Measurements from ENCODE around the gene COL11A2.
"Not testable (repeated sequence)": the region's sequence is repeated elsewhere in the genome, so short reads cannot be mapped to it uniquely, and the experiment has no call there.

Gene COL11A2

GRCh38 chr6:33150560-33150959 lies 41.7 kb downstream of the COL11A2 start:
- not testable (repeated sequence) for H3K9me3 ChIP-seq (ENCODE audit: control insufficient read depth, insufficient read depth, low read length); H3K36me3 ChIP-seq (ENCODE audit: control insufficient read depth, insufficient read depth, low read length); H3K4me3 ChIP-seq (ENCODE audit: low read depth, low read length); H3K4me1 ChIP-seq (ENCODE audit: control insufficient read depth, insufficient read depth, low read length); H3K27me3 ChIP-seq (ENCODE audit: control insufficient read depth, insufficient read depth, low read length); H3K9ac ChIP-seq (ENCODE audit: low read depth, low read length)

- no peaks in the 10 kb centered on the region for H3K27me3 ChIP-seq (ENCODE audit: control insufficient read depth, insufficient read depth, low read length)
- H3K9ac ChIP-seq (ENCODE audit: low read depth, low read length), result no peak overlapping the region
Observed at GRCh38 chr6:33147807-33148666, 44.2 kb downstream of the COL11A2 start.

GRCh38 chr6:33144373-33144772 lies 47.9 kb downstream of the COL11A2 start:
- H3K4me3 ChIP-seq (ENCODE audit: low read depth, low read length), result no peak overlapping the region
- H3K36me3 ChIP-seq (ENCODE audit: control insufficient read depth, insufficient read depth, low read length), result no peaks in the 10 kb centered on the region
- H3K4me1 ChIP-seq (ENCODE audit: control insufficient read depth, insufficient read depth, low read length), result peaks cover 5% of the 10 kb centered on the region
- no peaks in the 10 kb centered on the region for H3K27me3 ChIP-seq (ENCODE audit: control insufficient read depth, insufficient read depth, low read length)
- H3K9ac ChIP-seq (ENCODE audit: low read depth, low read length), result no peak overlapping the region
- no peaks in the 10 kb centered on the region for H3K9me3 ChIP-seq (ENCODE audit: control insufficient read depth, insufficient read depth, low read length)

More at GRCh38 chr6:33147807-33148666, 44.2 kb downstream of the COL11A2 start:
- Histone ChIP-seq H3K36me3 (ENCODE audit: control insufficient read depth, insufficient read depth, low read length) (no peaks in the 10 kb centered on the region), H3K4me3 (ENCODE audit: low read depth, low read length) (no peak overlapping the region), H3K4me1 (ENCODE audit: control insufficient read depth, insufficient read depth, low read length) (peaks cover 5% of the 10 kb centered on the region), H3K9me3 (ENCODE audit: control insufficient read depth, insufficient read depth, low read length) (no peaks in the 10 kb centered on the region)

GRCh38 chr6:33143113-33143770 lies 49.0 kb downstream of the COL11A2 start:
- H3K9me3 ChIP-seq (ENCODE audit: control insufficient read depth, insufficient read depth, low read length), result no peaks in the 10 kb centered on the region
- H3K27me3 ChIP-seq (ENCODE audit: control insufficient read depth, insufficient read depth, low read length), result no peaks in the 10 kb centered on the region
- no peak overlapping the region for H3K9ac ChIP-seq (ENCODE audit: low read depth, low read length)
- no peak overlapping the region for H3K4me3 ChIP-seq (ENCODE audit: low read depth, low read length)
- peaks cover 5% of the 10 kb centered on the region for H3K4me1 ChIP-seq (ENCODE audit: control insufficient read depth, insufficient read depth, low read length)
- no peaks in the 10 kb centered on the region for H3K36me3 ChIP-seq (ENCODE audit: control insufficient read depth, insufficient read depth, low read length)

GRCh38 chr6:33142501-33143070 lies 49.7 kb downstream of the COL11A2 start:
- no peaks in the 10 kb centered on the region for H3K27me3 ChIP-seq (ENCODE audit: control insufficient read depth, insufficient read depth, low read length)
- no peak overlapping the region for H3K4me3 ChIP-seq (ENCODE audit: low read depth, low read length)
- no peak overlapping the region for H3K9ac ChIP-seq (ENCODE audit: low read depth, low read length)
- H3K9me3 ChIP-seq (ENCODE audit: control insufficient read depth, insufficient read depth, low read length), result no peaks in the 10 kb centered on the region
- H3K36me3 ChIP-seq (ENCODE audit: control insufficient read depth, insufficient read depth, low read length), result no peaks in the 10 kb centered on the region
- peaks cover 4% of the 10 kb centered on the region for H3K4me1 ChIP-seq (ENCODE audit: control insufficient read depth, insufficient read depth, low read length)

GRCh38 chr6:33140556-33140955 lies 51.7 kb downstream of the COL11A2 start:
- no peak overlapping the region for H3K4me3 ChIP-seq (ENCODE audit: low read depth, low read length)
- no peak overlapping the region for H3K9ac ChIP-seq (ENCODE audit: low read depth, low read length)
- no peaks in the 10 kb centered on the region for H3K27me3 ChIP-seq (ENCODE audit: control insufficient read depth, insufficient read depth, low read length)
- no peaks in the 10 kb centered on the region for H3K4me1 ChIP-seq (ENCODE audit: control insufficient read depth, insufficient read depth, low read length)
- no peaks in the 10 kb centered on the region for H3K36me3 ChIP-seq (ENCODE audit: control insufficient read depth, insufficient read depth, low read length)
- H3K9me3 ChIP-seq (ENCODE audit: control insufficient read depth, insufficient read depth, low read length), result no peaks in the 10 kb centered on the region

- no peaks in the 10 kb centered on the region for H3K9me3 ChIP-seq (ENCODE audit: control insufficient read depth, insufficient read depth, low read length)
- no peaks in the 10 kb centered on the region for H3K4me1 ChIP-seq (ENCODE audit: control insufficient read depth, insufficient read depth, low read length)
- H3K27me3 ChIP-seq (ENCODE audit: control insufficient read depth, insufficient read depth, low read length), result no peaks in the 10 kb centered on the region
- H3K36me3 ChIP-seq (ENCODE audit: control insufficient read depth, insufficient read depth, low read length), result no peaks in the 10 kb centered on the region
- no peak overlapping the region for H3K4me3 ChIP-seq (ENCODE audit: low read depth, low read length)
- H3K9ac ChIP-seq (ENCODE audit: low read depth, low read length), result no peak overlapping the region
Observed at GRCh38 chr6:33139596-33140206, 52.6 kb downstream of the COL11A2 start.

GRCh38 chr6:33136310-33136900 lies 55.9 kb downstream of the COL11A2 start:
- Histone ChIP-seq H3K9me3 (ENCODE audit: control insufficient read depth, insufficient read depth, low read length) (no peaks in the 10 kb centered on the region), H3K4me3 (ENCODE audit: low read depth, low read length) (no peak overlapping the region), H3K9ac (ENCODE audit: low read depth, low read length) (no peak overlapping the region), H3K27me3 (ENCODE audit: control insufficient read depth, insufficient read depth, low read length) (no peaks in the 10 kb centered on the region), H3K36me3 (ENCODE audit: control insufficient read depth, insufficient read depth, low read length) (no peaks in the 10 kb centered on the region), H3K4me1 (ENCODE audit: control insufficient read depth, insufficient read depth, low read length) (no peaks in the 10 kb centered on the region)

- Histone ChIP-seq H3K9ac (ENCODE audit: low read depth, low read length) (no peak overlapping the region), H3K9me3 (ENCODE audit: control insufficient read depth, insufficient read depth, low read length) (no peaks in the 10 kb centered on the region), H3K36me3 (ENCODE audit: control insufficient read depth, insufficient read depth, low read length) (no peaks in the 10 kb centered on the region), H3K4me3 (ENCODE audit: low read depth, low read length) (no peak overlapping the region), H3K27me3 (ENCODE audit: control insufficient read depth, insufficient read depth, low read length) (no peaks in the 10 kb centered on the region), H3K4me1 (ENCODE audit: control insufficient read depth, insufficient read depth, low read length) (no peaks in the 10 kb centered on the region)
Observed at GRCh38 chr6:33132081-33132524, 60.2 kb downstream of the COL11A2 start.

- H3K36me3 ChIP-seq (ENCODE audit: control insufficient read depth, insufficient read depth, low read length), result no peaks in the 10 kb centered on the region
- H3K4me3 ChIP-seq (ENCODE audit: low read depth, low read length), result no peak overlapping the region
- H3K4me1 ChIP-seq (ENCODE audit: control insufficient read depth, insufficient read depth, low read length), result peaks cover 5% of the 10 kb centered on the region
- no peaks in the 10 kb centered on the region for H3K9me3 ChIP-seq (ENCODE audit: control insufficient read depth, insufficient read depth, low read length)
- no peaks in the 10 kb centered on the region for H3K27me3 ChIP-seq (ENCODE audit: control insufficient read depth, insufficient read depth, low read length)
- no peak overlapping the region for H3K9ac ChIP-seq (ENCODE audit: low read depth, low read length)
Observed at GRCh38 chr6:33128318-33128717, 63.9 kb downstream of the COL11A2 start.

- Histone ChIP-seq H3K27me3 (ENCODE audit: control insufficient read depth, insufficient read depth, low read length) (no peaks in the 10 kb centered on the region), H3K4me3 (ENCODE audit: low read depth, low read length) (no peak overlapping the region), H3K9me3 (ENCODE audit: control insufficient read depth, insufficient read depth, low read length) (no peaks in the 10 kb centered on the region), H3K36me3 (ENCODE audit: control insufficient read depth, insufficient read depth, low read length) (no peaks in the 10 kb centered on the region), H3K9ac (ENCODE audit: low read depth, low read length) (no peak overlapping the region), H3K4me1 (ENCODE audit: control insufficient read depth, insufficient read depth, low read length) (peaks cover 7% of the 10 kb centered on the region)
Observed at GRCh38 chr6:33126101-33126714, 66.1 kb downstream of the COL11A2 start.
